GM21526 (cell line): ENCODE measurements around the gene GINS2.

Source experiments
- ATAC-seq: cut with Tn5 transposase; IDR thresholded peaks from one replicate; pipeline ENCODE4 v1.9.1; 2021; ENCODE audit warnings: moderate library complexity; ENCODE audit not compliant: unreplicated experiment, low FRiP score

Gene GINS2

DNA sequence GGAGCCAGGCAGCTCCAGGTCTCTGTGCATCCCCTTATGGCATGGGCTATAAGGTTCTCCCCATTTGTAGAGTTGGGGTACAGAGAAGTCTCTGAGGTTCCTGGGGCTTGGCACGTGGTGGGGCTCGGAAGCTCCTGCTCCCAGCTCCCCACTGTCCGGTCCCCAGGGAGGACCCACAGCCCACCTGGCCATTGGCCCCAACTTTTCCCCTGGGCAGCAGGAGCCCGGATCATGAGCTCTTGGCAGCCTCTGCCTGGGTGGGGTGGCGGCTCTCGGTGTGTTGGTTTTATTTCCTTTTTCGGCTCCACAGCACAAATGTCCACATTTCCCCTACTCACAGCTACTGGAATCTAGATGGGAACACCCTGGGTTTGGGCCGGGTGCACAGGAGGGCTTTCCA lies 45.1 kb downstream of the GINS2 start:
- ATAC-seq, result no peak

GRCh38 chr16:85642762-85643358 lies 45.9 kb downstream of the GINS2 start:
- ATAC-seq, result no peak

GRCh38 chr16:85641776-85642176 lies 47.0 kb downstream of the GINS2 start:
- no peak for ATAC-seq

DNA sequence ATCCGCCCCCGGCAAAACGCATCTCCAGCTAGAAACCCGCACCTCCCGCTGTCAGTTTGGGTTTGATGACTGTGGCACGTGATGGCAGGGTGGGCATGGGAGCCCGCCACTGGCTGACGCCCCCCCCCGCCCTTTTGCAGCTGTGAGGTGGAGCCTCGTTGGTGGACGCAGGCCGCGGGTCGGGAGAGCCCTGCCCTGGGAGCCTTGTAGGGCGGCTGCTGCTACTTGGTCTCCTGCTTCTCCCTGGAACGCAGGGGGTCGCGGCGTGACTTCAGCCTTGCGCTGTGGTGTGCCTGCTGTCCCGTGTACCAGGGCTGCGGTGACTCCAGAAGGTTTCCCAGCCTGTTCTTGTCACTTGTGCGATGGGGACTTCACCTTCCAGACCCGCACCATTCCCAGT lies 47.4 kb downstream of the GINS2 start:
- ATAC-seq, result no peak

DNA sequence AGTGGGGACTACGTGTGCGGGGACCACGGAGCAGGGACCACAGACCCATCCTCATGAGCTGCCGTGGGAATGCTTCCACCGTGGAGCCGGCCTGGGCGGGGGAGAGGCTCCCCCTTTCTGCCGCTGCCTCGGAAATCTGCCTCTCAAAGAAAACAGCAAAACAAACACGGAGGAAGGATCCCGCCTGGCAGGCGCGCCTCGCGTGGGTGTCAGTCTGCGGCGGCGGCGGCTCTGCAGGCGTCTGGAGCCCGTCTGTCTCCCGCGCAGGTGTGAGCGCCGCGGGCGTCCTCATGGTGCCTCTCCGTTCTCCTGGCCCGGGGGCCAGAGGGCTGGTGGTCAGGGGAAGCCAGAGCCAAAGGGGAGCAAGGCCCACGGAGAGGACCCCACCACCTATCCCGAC lies 48.2 kb downstream of the GINS2 start:
- ATAC-seq, result no peak

- no peak for ATAC-seq
Measured at GRCh38 chr16:85640254-85640558, 48.5 kb downstream of the GINS2 start.

DNA sequence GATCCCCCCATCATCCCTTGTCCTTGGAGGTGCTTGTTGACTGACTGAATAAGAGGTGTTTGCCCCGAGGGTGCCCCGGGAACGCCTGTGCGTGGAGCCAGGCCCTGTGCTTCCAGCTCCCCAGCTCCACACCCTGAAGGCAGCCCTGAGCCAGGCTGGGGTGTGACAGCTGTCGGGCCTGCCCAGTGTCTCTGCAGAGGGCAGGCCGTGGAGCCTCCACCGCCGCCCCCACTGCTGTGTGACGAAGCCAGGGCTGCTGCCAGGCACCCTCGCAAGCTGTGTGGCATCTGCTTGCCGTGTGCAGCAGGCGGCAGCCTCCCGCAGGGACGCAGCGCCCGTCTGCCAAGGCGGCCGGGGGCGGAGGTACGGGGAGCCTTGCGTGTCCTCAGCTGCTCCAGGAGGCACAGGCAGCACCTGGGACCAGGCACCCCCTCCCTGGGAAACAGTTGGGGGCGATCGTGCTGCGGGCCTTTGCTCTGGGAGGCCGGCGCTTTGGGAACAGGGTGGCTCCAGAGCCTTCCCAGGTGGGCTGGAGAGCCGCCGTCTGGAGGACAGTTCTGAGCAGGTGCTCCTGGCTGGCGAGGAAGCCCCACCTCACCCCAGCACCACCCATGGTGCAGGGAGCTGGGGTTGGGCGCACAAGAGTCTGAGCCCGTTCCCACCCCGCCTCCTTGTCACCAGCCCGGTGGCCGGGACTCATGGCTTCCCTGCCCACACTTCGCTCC lies 49.1 kb downstream of the GINS2 start:
- ATAC-seq, result no peak

- ATAC-seq, result no peak
Measured at GRCh38 chr16:85638695-85639409, 49.9 kb downstream of the GINS2 start.

DNA sequence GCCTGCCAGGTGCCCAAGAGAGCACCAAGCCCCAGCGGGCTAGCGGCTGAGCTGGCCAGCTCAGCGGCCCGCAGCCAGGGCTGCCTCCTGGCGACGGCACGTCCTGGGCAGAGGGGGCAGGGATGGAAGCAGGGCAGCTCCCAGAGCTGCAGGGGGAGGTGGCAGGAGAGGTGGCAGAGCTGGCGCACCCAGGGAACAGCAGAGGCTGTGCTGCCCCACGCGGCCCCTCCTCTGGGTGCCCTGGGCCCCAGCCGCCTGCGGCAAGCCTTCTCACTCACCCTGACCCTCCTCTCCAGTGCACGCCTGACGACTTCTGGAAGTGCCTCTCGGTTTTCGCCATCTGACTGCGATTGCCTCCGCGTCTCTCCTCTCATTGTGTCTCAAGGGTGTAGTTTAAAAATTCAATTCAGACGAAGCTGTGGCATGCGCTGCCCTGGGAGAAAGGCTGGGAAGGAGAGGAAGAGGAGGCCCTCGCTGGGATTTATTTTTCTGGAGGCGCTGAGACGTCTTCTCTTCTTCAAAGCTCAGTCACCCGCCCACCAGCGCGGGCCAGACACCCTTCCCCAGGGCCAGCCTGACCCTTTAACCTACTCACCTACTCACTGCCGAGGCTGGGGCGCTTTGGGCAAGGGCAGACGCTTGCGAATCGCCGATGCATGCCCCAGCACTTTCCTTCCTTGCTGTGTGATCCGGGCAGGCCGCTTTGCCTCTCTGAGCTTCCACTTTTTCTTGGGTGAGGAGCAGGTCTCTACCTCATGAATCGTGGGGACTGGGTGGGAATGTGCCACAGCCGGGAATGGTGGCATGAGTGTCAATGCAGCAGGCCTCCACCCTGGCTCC lies 50.7 kb downstream of the GINS2 start:
- ATAC-seq, result no peak

DNA sequence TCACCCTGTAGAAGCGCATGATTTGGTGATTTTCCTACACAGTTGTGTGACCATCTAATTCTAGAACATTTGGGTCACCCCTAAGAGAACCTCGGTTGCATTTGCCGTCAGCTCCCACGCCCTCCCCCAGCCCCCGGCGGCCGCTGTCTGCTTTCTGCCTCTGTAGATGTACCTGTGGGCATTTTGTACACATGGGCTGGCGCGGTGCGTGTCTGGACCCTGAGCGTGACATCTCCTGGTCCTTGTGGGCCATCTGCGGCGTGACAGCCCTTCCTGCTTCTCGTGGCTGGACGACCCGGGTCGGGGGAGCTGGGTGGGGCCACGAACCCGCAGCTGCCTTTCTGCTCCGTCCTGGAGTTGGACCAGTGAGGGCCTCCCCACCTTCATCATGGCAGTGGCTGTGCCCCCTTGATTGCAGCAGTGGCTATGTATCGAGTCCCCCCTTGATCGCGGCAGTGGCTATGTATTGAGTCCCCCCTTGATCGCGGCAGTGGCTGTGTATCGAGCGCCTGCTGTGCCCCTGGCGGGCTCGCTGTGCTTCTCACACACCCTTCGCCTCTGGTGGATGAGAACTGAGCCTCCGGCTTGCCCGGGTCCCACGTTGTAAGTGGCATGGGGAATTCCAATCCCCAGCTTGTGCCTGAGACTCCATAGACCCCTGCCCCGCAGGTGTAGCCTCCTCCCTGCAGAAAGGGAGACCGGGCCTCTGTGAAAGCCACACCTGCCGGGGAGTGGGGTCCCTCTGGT lies 51.5 kb downstream of the GINS2 start:
- no peak for ATAC-seq

- no peak for ATAC-seq
Measured at GRCh38 chr16:85636234-85636812, 52.4 kb downstream of the GINS2 start.

DNA sequence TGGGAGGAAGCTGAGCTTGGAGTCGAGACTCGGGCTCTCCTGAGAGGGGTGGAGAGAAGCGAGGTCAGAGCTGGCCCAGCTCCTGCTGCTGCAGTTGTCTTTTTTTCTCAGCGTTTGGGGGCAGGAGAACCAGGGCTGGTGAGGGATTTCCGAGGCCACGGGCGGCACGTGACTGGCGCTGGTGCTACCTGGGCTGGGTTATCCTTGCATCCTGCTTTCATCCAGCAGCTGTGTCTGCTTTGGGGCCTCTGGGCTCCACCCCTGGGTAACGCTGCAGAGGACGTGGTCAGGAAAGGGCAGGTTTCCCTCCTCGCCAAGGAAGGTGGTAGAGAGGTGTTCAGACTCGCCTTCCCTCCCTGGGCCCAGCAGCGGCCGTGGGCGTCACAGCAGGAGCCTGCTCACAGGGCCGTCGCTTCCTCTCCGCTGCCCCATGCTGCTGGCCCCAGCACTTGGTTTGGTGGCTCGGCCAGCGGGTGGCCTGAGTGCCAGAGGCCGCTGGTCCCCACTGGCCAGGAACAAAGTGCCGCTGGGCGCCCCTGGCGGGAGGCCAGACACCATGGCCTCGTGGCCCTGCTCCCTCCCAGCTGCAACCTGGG lies 53.1 kb downstream of the GINS2 start:
- ATAC-seq, result no peak

- no peak for ATAC-seq
Measured at GRCh38 chr16:85634747-85635544, 53.8 kb downstream of the GINS2 start.

DNA sequence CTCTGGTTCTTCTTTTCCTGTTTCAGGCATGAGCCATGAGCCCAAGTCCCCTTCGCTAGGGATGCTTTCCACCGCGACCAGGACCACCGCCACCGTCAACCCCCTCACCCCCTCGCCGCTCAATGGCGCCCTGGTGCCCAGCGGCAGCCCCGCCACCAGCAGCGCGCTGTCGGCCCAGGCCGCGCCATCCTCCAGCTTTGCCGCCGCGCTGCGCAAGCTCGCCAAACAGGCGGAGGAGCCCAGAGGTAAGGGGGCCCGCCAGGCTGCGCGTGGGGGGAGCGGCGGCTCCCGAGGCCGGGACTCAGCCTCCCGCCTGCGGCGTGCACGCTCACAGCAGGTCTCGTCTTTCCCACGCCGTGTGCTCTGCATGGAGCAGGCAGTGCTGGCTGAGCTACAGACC lies 54.9 kb downstream of the GINS2 start:
- ATAC-seq, result no peak

DNA sequence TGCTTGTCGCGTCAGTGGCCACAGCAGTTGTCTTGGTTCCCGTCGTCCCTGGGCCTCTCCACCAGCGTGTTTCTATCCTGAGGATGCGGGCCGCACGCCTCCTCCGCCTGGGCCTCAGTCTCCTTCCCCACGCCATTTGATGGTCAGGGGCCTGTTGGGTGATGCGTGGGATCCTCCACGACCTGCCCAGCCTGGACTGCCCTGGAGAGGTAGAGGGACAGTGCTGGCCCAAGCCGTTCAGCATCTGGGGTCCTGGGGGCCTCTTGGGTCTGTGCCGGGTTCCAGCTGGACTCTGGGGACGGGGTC lies 55.4 kb downstream of the GINS2 start:
- ATAC-seq, result no peak

GRCh38 chr16:85632709-85633437 lies 55.9 kb downstream of the GINS2 start:
- ATAC-seq, result no peak

GRCh38 chr16:85631802-85632393 lies 56.9 kb downstream of the GINS2 start:
- ATAC-seq, result no peak

- no peak for ATAC-seq
Measured at GRCh38 chr16:85631230-85631629, 57.5 kb downstream of the GINS2 start.
